H1 (cell line): ENCODE results near the gene ARHGEF25. TPM values are rescaled to one million over a fixed set of nuclear protein-coding genes. Genes with fewer than 3 reads are reported as not detected.

ENCODE experiments used
- ATF2 ChIP-seq: IDR thresholded peaks from 2 replicates; pipeline ENCODE4 v1.6.1; 2012; ENCODE audit warnings: low read length, inconsistent platforms
- BRCA1 ChIP-seq: IDR thresholded peaks from 2 replicates; pipeline ENCODE4 v1.6.1; 2012; ENCODE audit warnings: low read depth, low read length, improper control_type of control experiment
- CHD2 ChIP-seq: IDR thresholded peaks from 2 replicates; pipeline ENCODE4 v1.6.1; 2012; ENCODE audit warnings: low read length, improper control_type of control experiment
- CHD7 ChIP-seq: fragments of 300-600 bp; sonication (generic); IDR thresholded peaks from 2 replicates; pipeline ENCODE4 v1.7.1; 2012; ENCODE audit warnings: low read length, moderate library complexity, mild to moderate bottlenecking, inconsistent platforms; ENCODE audit not compliant: insufficient replicate concordance
- HDAC2 ChIP-seq, 2 experiments: fragments of 300-600 bp in 1 of 2; sonication (generic) in 1 of 2; IDR thresholded peaks; 2 replicates each; pipeline ENCODE4 v1.6.1; 2011 to 2012; ENCODE audit warnings: low read depth in 2 of 2, low read length in 2 of 2, mild to moderate bottlenecking in 2 of 2, moderate library complexity in 2 of 2, borderline replicate concordance in 1 of 2, inconsistent platforms in 1 of 2
- PHF8 ChIP-seq: fragments of 200-600 bp; sonication (generic); conservative IDR thresholded peaks from 2 replicates; pipeline ENCODE4 v1.7.1; 2012; ENCODE audit warnings: low read depth, mild to moderate bottlenecking, inconsistent platforms, low read length, moderate library complexity
- SIX5 ChIP-seq: IDR thresholded peaks from 2 replicates; pipeline ENCODE4 v1.6.1; 2011; ENCODE audit warnings: mild to moderate bottlenecking, low read depth, low read length
- TAF1 ChIP-seq: IDR thresholded peaks from 2 replicates; pipeline ENCODE4 v1.6.1; 2011; ENCODE audit warnings: mild to moderate bottlenecking, low read depth, low read length
- polyA plus RNA-seq, 7 experiments: library from polyadenylated mRNA; depleted of rRNA in 3 of 7; stranded (reverse) in 5 of 7; unstranded in 2 of 7; fragments of >200 nt in 5 of 7; fragments of 200-250 nt in 2 of 7; gene quantifications; 1 replicate in 5 of 7; 2 replicates in 1 of 7; 4 replicates in 1 of 7; pipeline versions ENCODE4 v1.2.1 to v1.2.3, GENCODE V29; 2011 to 2013; ENCODE audit warnings: missing spikeins in 2 of 7, mixed read lengths in 2 of 7
- total RNA-seq: library from RNA; stranded (reverse); fragmentation: NEBNext Ultra II Directional; extraction: Animal tissue kit (Norgen Biotek cat#: 25700); gene quantifications from 2 replicates; pipeline ENCODE4 v1.2.1, GENCODE V29; 2021

Gene ARHGEF25
- total and polyA plus RNA-seq, 2 of the 8 experiments (the other 6 are each of a cell fraction or from before 2014, with no cell fraction given), result 5.9 to 8.8 TPM

GRCh38 chr12:57612711-57613426 lies 1.6 kb downstream of the ARHGEF25 start (continued):
- no peak for TF ChIP-seq CHD7
- TF ChIP-seq BRCA1, result no peak
- no peak for TF ChIP-seq SIX5
- TF ChIP-seq ATF2, result no peak
- TF ChIP-seq PHF8, result no peak
- TF ChIP-seq CHD2, result no peak
- no peak for TF ChIP-seq TAF1
- TF ChIP-seq HDAC2 (IDR thresholded peaks at IDR 0.05; ENCODE audit: borderline replicate concordance in 1 of 2, low read depth in 2 of 2, low read length in 2 of 2), result no peak
